Measurements from ENCODE around the gene PSKH1. TPM values are rescaled to one million over a fixed set of nuclear protein-coding genes. Genes with fewer than 3 reads are reported as not detected.

The PSKH1 gene
- total RNA-seq, 6 donors from 2014 or later = 21.9 to 36.5 (median 31.5) TPM

DNA sequence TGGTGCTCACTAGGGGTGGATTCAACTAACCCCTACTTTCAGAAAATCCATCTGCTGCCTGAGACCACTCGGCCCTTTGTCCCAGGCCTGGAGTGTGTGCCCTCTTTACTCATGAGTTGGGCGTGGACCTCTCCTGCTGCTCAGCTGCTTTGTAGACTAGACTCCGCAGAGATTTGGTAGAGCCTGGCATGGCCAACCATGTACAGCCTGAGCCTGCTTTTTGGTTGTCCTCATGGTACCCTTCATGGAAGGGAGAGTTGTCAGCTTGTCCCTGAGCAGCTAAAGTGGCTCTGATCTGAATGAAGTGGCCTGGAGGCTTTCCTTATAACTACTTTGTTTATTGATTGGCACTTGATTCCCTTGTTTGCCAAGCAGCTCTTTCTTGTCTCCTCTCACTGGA is 18.7 kb upstream of the PSKH1 start:
- Histone ChIP-seq H3K27ac (peak overlapping the region in 1 of 4 donors; percentile 0), H3K4me1 (peaks cover 21 to 34% (median 25%) of the 10 kb centered on the region in 4 donors), H3K27me3 (no peaks in the 10 kb centered on the region), H3K9me3 (no peaks in the 10 kb centered on the region), H3K4me3 (peak overlapping the region in 3 of 4 donors; percentile 58 to 82 (median 72)), H3K36me3 (peaks cover 18 to 62% (median 46%) of the 10 kb centered on the region in 4 donors)
- WGBS, 2 donors = 33 to 67% methylated on average over 1 to 3 of the region's 3 CpGs
- ATAC-seq (ENCODE audit: low FRiP score in 2 of 2) (no peak), DNase-seq (no peak)
- no peak for TF ChIP-seq EP300 (IDR thresholded peaks at IDR 0.05)
- TF ChIP-seq POLR2AphosphoS5 (IDR thresholded peaks at IDR 0.05) = no peak
- no peak for TF ChIP-seq POLR2A (IDR thresholded peaks at IDR 0.05)
- TF ChIP-seq, protein P1, sequence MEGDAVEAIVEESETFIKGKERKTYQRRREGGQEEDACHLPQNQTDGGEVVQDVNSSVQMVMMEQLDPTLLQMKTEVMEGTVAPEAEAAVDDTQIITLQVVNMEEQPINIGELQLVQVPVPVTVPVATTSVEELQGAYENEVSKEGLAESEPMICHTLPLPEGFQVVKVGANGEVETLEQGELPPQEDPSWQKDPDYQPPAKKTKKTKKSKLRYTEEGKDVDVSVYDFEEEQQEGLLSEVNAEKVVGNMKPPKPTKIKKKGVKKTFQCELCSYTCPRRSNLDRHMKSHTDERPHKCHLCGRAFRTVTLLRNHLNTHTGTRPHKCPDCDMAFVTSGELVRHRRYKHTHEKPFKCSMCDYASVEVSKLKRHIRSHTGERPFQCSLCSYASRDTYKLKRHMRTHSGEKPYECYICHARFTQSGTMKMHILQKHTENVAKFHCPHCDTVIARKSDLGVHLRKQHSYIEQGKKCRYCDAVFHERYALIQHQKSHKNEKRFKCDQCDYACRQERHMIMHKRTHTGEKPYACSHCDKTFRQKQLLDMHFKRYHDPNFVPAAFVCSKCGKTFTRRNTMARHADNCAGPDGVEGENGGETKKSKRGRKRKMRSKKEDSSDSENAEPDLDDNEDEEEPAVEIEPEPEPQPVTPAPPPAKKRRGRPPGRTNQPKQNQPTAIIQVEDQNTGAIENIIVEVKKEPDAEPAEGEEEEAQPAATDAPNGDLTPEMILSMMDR (IDR thresholded peaks at IDR 0.05) = no peak

DNA sequence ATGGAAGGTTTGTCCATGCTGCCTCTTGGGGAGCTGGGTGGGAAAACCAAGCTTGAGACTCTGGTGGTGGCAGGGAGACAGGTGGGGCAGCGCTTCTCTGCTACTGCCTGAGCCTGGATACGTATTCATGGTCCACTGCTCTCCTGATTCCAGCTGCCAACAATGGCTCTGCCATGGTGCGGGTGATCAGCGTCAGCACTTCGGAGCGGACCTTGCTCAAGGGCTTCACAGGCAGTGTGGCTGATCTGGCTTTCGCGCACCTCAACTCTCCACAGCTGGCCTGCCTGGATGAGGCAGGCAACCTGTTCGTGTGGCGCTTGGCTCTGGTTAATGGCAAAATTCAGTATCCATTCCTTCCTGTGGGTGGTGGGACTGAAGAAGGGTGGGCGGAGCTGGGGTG is 16.0 kb upstream of the PSKH1 start:
- H3K27ac ChIP-seq = no peak overlapping the region
- no peak for DNase-seq

DNA sequence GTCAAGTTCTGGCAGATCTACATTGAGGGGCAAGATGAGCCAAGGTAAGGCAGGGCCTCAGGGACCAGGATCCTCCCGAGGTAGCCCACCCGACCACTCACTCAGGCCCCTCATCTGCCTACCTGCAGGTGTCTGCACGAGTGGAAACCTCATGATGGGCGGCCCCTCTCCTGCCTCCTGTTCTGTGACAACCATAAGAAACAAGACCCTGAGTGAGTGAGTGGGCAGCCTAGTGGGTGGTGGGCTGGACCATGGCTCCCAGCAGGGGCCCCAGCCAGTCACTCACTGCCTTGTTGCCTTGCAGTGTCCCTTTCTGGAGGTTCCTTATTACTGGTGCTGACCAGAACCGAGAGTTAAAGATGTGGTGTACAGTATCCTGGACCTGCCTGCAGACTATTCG is 14.8 kb upstream of the PSKH1 start:
- peaks cover 52 to 74% (median 72%) of the 10 kb centered on the region in 4 donors for H3K36me3 ChIP-seq
- H3K9me3 ChIP-seq = no peaks in the 10 kb centered on the region
- WGBS, 2 donors = 91 to 96% methylated on average over 4 to 6 of the region's 6 CpGs

More for the DNA sequence above, 16.0 kb upstream of the PSKH1 start:
- Histone ChIP-seq H3K36me3 (peaks cover 44 to 63% (median 60%) of the 10 kb centered on the region in 4 donors), H3K4me1 (peaks cover 21 to 34% (median 24%) of the 10 kb centered on the region in 4 donors), H3K4me3 (no peak overlapping the region), H3K9me3 (no peaks in the 10 kb centered on the region), H3K27me3 (no peaks in the 10 kb centered on the region)
- 97 to 99% methylated on average over 11 of the region's 11 CpGs for WGBS, 2 donors
- no peak for TF ChIP-seq POLR2AphosphoS5 (IDR thresholded peaks at IDR 0.05)
- TF ChIP-seq, protein P1 (IDR thresholded peaks at IDR 0.05) = no peak
- TF ChIP-seq EP300 (IDR thresholded peaks at IDR 0.05) = no peak
- ATAC-seq (ENCODE audit: low FRiP score in 2 of 2) = no peak

DNA sequence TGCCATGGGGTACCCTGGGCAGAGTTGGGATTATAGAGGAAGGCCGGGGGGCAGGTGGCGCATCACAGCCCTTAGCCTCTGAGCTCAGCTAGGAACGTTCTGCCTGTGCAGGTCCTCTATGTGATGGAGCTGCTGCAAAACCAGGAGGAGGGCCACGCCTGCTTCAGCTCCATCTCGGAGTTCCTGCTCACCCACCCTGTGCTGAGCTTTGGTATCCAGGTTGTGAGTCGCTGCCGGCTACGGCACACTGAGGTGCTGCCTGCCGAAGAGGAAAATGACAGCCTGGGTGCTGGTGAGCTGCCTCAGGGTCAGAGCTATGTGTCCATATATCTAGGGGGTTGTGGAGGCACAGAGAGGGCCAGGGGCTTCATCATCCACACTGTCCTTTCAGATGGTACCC is 14.2 kb upstream of the PSKH1 start:
- H3K27me3 ChIP-seq = no peaks in the 10 kb centered on the region
- peaks cover 52 to 80% (median 77%) of the 10 kb centered on the region in 4 donors for H3K36me3 ChIP-seq
- H3K4me1 ChIP-seq = peaks cover 12 to 21% (median 15%) of the 10 kb centered on the region in 4 donors
- no peaks in the 10 kb centered on the region for H3K9me3 ChIP-seq
- 97% methylated on average over 9 of the region's 9 CpGs; no CpG with 5 or more reads in 1 of the 2 donors for WGBS, 2 donors
- no peak for DNase-seq
- no peak for TF ChIP-seq POLR2A (IDR thresholded peaks at IDR 0.05)
- TF ChIP-seq, protein P1 (IDR thresholded peaks at IDR 0.05) = no peak
- TF ChIP-seq EP300 (IDR thresholded peaks at IDR 0.05) = no peak
- no peak for TF ChIP-seq POLR2AphosphoS5 (IDR thresholded peaks at IDR 0.05)
- no peak for ATAC-seq (ENCODE audit: low FRiP score in 2 of 2)
- no peak overlapping the region for H3K27ac ChIP-seq
- H3K4me3 ChIP-seq = no peak overlapping the region

More for the DNA sequence above, 14.8 kb upstream of the PSKH1 start:
- DNase-seq (no peak), ATAC-seq (ENCODE audit: low FRiP score in 2 of 2) (no peak)
- Histone ChIP-seq H3K4me1 (peaks cover 16 to 27% (median 18%) of the 10 kb centered on the region in 4 donors), H3K27ac (no peak overlapping the region), H3K27me3 (no peaks in the 10 kb centered on the region), H3K4me3 (no peak overlapping the region)
- TF ChIP-seq EP300 (IDR thresholded peaks at IDR 0.05) (no peak), POLR2AphosphoS5 (IDR thresholded peaks at IDR 0.05) (no peak)
- TF ChIP-seq, protein P1 (IDR thresholded peaks at IDR 0.05) = no peak

DNA sequence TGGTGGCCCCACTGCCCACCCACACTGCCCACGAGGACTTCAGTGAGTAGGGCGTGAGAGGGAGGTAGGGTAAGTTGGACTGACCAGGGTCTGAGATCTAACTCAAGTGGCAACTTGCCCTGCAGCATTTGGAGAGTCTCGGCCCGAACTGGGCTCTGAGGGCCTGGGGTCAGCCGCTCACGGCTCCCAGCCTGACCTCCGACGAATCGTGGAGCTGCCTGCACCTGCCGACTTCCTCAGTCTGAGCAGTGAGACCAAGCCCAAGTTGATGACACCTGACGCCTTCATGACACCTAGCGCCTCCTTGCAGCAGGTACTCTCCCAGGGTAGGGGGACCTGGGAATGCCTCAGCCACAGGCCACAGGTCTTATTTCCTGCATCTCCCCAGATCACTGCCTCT is 13.6 kb upstream of the PSKH1 start:
- no peaks in the 10 kb centered on the region for H3K9me3 ChIP-seq
- H3K27me3 ChIP-seq = no peaks in the 10 kb centered on the region
- H3K4me1 ChIP-seq = peaks cover 6 to 19% (median 14%) of the 10 kb centered on the region in 4 donors
- ATAC-seq (ENCODE audit: low FRiP score in 2 of 2) = no peak
- no peak overlapping the region for H3K27ac ChIP-seq
- no peak overlapping the region for H3K4me3 ChIP-seq
- WGBS, 2 donors = 93 to 95% methylated on average over 6 to 8 of the region's 12 CpGs
- TF ChIP-seq, protein P1 (IDR thresholded peaks at IDR 0.05) = no peak
- no peak for TF ChIP-seq EP300 (IDR thresholded peaks at IDR 0.05)
- TF ChIP-seq POLR2AphosphoS5 (IDR thresholded peaks at IDR 0.05) = no peak
- no peak for TF ChIP-seq POLR2A (IDR thresholded peaks at IDR 0.05)
- DNase-seq = no peak
- peaks cover 52 to 85% (median 82%) of the 10 kb centered on the region in 4 donors for H3K36me3 ChIP-seq
